HG02763 (cell line): ENCODE data around the gene GSTM5.
"Not testable (repeated sequence)": the region's sequence is repeated elsewhere in the genome, so short reads cannot be mapped to it uniquely, and the experiment has no call there.

ENCODE experiments used
- ATAC-seq: cut with Tn5 transposase; IDR thresholded peaks from one replicate; pipeline ENCODE4 v1.9.1; 2021; ENCODE audit warnings: mild to moderate bottlenecking, moderate library complexity; ENCODE audit not compliant: unreplicated experiment

GSTM5 gene

GRCh38 chr1:109760581-109761226 is 48.7 kb downstream of the GSTM5 start:
- no peak for ATAC-seq

GRCh38 chr1:109761227-109762038 is 49.4 kb downstream of the GSTM5 start:
- ATAC-seq, result no peak

GRCh38 chr1:109762039-109762585 is 50.1 kb downstream of the GSTM5 start:
- ATAC-seq, result no peak

GRCh38 chr1:109762821-109763645 is 51.0 kb downstream of the GSTM5 start:
- ATAC-seq, result no peak

GRCh38 chr1:109763646-109764415 is 51.8 kb downstream of the GSTM5 start, which contains the start of gene EPS8L3:
Gene EPS8L3 (minus strand): TSS chr1:109763923. CDS start chr1:109761749, 2,174 bp downstream.
- ATAC-seq, result no peak

GRCh38 chr1:109764561-109765482 is 52.8 kb downstream of the GSTM5 start:
- no peak for ATAC-seq

GRCh38 chr1:109765483-109765815 is 53.4 kb downstream of the GSTM5 start:
- ATAC-seq, result no peak

- no peak for ATAC-seq
Observed at GRCh38 chr1:109765896-109766615, 54.0 kb downstream of the GSTM5 start.

GRCh38 chr1:109766991-109767636 is 55.1 kb downstream of the GSTM5 start:
- not testable (repeated sequence) for ATAC-seq
